ENCODE results near the gene SERPINA6.

GRCh38 chr14:94316692-94317091, 6.4 kb downstream of the SERPINA6 start:
- TF ChIP-seq CTCF (IDR thresholded peaks at IDR 0.05 in 2 of 3, conservative IDR thresholded peaks at IDR 0.05 in 1 of 3; ENCODE audit: borderline replicate concordance in 1 of 3, insufficient read depth in 1 of 3, low read depth in 2 of 3, low read length in 2 of 3) (no peak), YY1 (IDR thresholded peaks at IDR 0.05; ENCODE audit: extremely low read depth, insufficient replicate concordance, low read depth, low read length) (no peak), SIN3A (IDR thresholded peaks at IDR 0.05; ENCODE audit: low read depth) (no peak), RAD21 (IDR thresholded peaks at IDR 0.05; ENCODE audit: low read depth) (no peak), EZH2 (IDR thresholded peaks at IDR 0.05) (no peak), POLR2A (IDR thresholded peaks at IDR 0.05; ENCODE audit: borderline replicate concordance, extremely low read depth, insufficient read depth, insufficient read length) (no peak), EZH2phosphoT487 (IDR thresholded peaks at IDR 0.05; ENCODE audit: borderline replicate concordance) (no peak)

All from HCT116 (cell line).